Lower leg skin (tissue), 4 donors: Measurements from ENCODE around the gene ENTPD6. TPM values are rescaled to one million over a fixed set of nuclear protein-coding genes. Genes with fewer than 3 reads are reported as not detected.
A peak's percentile ranks its signal among the peaks of the same experiment; 100 is the strongest.

Experiments
- DNase-seq, 2 donors: peaks; one replicate each; pipeline ENCODE4 v3.0.0-alpha.2; 2019; ENCODE audit warnings: low spot score in 2 of 2
- H3K4me3 ChIP-seq: fragments of 200-600 bp; sonication (generic); 2 replicates; pipeline ENCODE4 v1.5.1; 2017; ENCODE audit warnings: mild to moderate bottlenecking, low read depth; ENCODE audit not compliant: poor library complexity, severe bottlenecking
- CTCF ChIP-seq, 3 donors: fragments of 450-650 bp; IDR thresholded peaks; one replicate each; pipeline ENCODE4 v1.5.1; 2016; ENCODE audit warnings: antibody characterized with exemption in 3 of 3, mild to moderate bottlenecking in 3 of 3, moderate library complexity in 2 of 3
- POLR2A ChIP-seq, 2 donors: fragments of 450-650 bp; IDR thresholded peaks; one replicate each; pipeline ENCODE4 v1.6.1; 2016 to 2017; ENCODE audit warnings: antibody characterized with exemption in 2 of 2, mild to moderate bottlenecking in 1 of 2, moderate library complexity in 1 of 2
- WGBS, 2 donors: methylation state at CpG; one replicate each; pipeline ENCODE4 v1.1.5; 2018; 5-methylcytosine and 5-hydroxymethylcytosine counted together
- intact Hi-C: fragments of 100-400 bp; cut with DNase I; formaldehyde crosslinking; loops from one replicate; pipeline ENCODE4 v1.15.0; 2023; ENCODE audit warnings: low total_unique reads
- total RNA-seq, 4 donors: library from RNA; depleted of rRNA; stranded (reverse); fragments of >200 nt; gene quantifications; one replicate each; pipeline ENCODE4 v1.1.0, GENCODE V29; 2016

The ENTPD6 gene
- total RNA-seq, 4 donors from 2014 or later: 37.5 to 59.7 (median 43.0) TPM

GRCh38 chr20:25220021-25220730 is 24.7 kb downstream of the ENTPD6 start:
- H3K4me3 ChIP-seq: no peak overlapping the region
- intact Hi-C loops: no loop called here
- peak in 1 of 2 donors; percentile 52 for DNase-seq
- 88% methylated on average over 15 to 16 of the region's 16 CpGs for WGBS, 2 donors
- TF ChIP-seq CTCF (IDR thresholded peaks at IDR 0.05): no peak

DNA sequence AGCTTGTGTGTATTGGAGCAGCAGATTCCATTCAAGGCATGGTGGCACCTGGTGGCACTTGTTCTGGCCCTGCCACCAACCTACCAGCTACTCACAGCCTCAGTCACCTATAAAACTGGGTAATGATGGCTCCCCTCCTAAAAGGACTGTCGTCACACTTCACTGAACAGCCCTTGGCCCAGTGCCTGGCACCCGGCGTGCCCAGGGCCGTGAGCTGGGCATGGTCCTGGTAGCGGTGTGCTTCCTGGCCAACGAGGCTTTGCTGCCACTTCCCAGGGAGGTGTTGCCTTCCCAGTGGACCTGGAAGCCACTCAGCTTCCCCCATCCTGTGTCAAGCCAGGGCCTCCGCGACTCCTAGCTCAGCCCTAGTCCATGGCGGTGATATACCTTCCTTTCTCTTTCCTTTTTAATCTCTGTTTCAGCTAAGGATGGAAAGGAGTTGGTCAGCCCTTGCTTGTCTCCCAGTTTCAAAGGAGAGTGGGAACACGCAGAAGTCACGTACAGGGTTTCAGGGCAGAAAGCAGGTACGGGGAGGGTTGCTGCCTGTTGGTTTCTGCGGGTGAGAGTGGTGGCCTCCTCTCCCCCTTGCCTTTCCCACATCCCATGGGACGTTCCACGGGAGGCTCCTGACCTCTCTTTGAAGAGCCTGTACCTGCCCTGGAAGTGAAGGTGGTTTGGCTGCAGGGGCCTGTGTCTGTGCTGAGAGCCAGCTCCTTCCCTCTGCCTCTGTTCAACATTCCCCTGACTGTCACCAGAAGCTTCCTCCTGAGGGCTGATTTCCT is 25.5 kb downstream of the ENTPD6 start:
- WGBS, 2 donors: 79 to 80% methylated on average over 14 to 15 of the region's 15 CpGs
- intact Hi-C loops: no loop called here
- TF ChIP-seq POLR2A (IDR thresholded peaks at IDR 0.05) (no peak), CTCF (IDR thresholded peaks at IDR 0.05) (no peak)
- DNase-seq: peak in 1 of 2 donors; percentile 78
- no peak overlapping the region for H3K4me3 ChIP-seq

- peak in 1 of 2 donors; percentile 82 for DNase-seq
- intact Hi-C loops: no loop called here
Measured at GRCh38 chr20:25221592-25222460, 26.3 kb downstream of the ENTPD6 start.

GRCh38 chr20:25222461-25223178 is 27.1 kb downstream of the ENTPD6 start:
- intact Hi-C loops: no loop called here
- TF ChIP-seq CTCF (IDR thresholded peaks at IDR 0.05) (no peak), POLR2A (IDR thresholded peaks at IDR 0.05) (no peak)
- WGBS, 2 donors: 78 to 84% methylated on average over 13 to 20 of the region's 21 CpGs
- DNase-seq: peak in 1 of 2 donors; percentile 74
- H3K4me3 ChIP-seq: no peak overlapping the region

More at GRCh38 chr20:25221592-25222460, 26.3 kb downstream of the ENTPD6 start:
- WGBS, 2 donors: 76 to 86% methylated on average over 25 to 29 of the region's 29 CpGs
- H3K4me3 ChIP-seq: no peak overlapping the region
- no peak for TF ChIP-seq POLR2A (IDR thresholded peaks at IDR 0.05)
- TF ChIP-seq CTCF (IDR thresholded peaks at IDR 0.05): no peak

DNA sequence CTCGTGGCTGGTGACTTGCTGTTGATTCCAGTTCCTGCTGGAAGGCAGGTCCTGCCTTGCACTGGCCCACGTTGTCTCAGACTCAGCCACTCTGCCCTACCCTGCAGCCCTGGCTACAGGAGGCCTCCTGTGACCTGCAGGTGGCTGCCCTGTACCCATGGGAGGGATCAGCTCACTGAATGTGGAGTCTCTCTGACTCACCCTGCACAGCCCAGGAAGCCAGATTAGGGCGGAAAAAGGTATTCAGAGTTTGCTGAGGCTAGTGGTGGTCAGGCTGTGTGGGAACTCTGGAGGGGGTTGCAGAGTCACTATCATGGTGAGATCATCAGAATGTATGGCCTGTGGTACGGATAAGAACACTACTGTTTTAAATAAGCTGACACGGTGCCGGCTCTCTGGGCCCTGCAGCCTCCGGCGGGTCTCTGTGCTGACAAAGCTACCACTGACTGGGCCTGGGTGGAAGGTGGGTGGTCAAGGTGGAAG is 27.7 kb downstream of the ENTPD6 start:
- H3K4me3 ChIP-seq: no peak overlapping the region
- DNase-seq: peak in 1 of 2 donors; percentile 83
- intact Hi-C loops: no loop called here
- WGBS, 2 donors: 76 to 82% methylated on average over 8 of the region's 8 CpGs
- TF ChIP-seq CTCF (IDR thresholded peaks at IDR 0.05) (no peak), POLR2A (IDR thresholded peaks at IDR 0.05) (no peak)
